OCI-LY3 (cell line): ENCODE results near the gene UQCRC1.

Source experiments
- EZH2phosphoT487 ChIP-seq: fragments of 200-600 bp; shearing (Covaris generic); IDR thresholded peaks from 2 replicates; pipeline ENCODE4 v1.6.1; 2018; ENCODE audit warnings: antibody characterized with exemption, mixed run types, low read depth
- TF ChIP-seq, protein P1 (sequence below): fragments of 200-600, 300-600 bp; sonication (generic); IDR thresholded peaks from 2 replicates; pipeline ENCODE4 v1.5.1; 2014; ENCODE audit warnings: antibody characterized with exemption, low read length, low read depth

GRCh38 chr3:48656841-48657281, 47.4 kb upstream of the UQCRC1 start:
- TF ChIP-seq, protein P1, sequence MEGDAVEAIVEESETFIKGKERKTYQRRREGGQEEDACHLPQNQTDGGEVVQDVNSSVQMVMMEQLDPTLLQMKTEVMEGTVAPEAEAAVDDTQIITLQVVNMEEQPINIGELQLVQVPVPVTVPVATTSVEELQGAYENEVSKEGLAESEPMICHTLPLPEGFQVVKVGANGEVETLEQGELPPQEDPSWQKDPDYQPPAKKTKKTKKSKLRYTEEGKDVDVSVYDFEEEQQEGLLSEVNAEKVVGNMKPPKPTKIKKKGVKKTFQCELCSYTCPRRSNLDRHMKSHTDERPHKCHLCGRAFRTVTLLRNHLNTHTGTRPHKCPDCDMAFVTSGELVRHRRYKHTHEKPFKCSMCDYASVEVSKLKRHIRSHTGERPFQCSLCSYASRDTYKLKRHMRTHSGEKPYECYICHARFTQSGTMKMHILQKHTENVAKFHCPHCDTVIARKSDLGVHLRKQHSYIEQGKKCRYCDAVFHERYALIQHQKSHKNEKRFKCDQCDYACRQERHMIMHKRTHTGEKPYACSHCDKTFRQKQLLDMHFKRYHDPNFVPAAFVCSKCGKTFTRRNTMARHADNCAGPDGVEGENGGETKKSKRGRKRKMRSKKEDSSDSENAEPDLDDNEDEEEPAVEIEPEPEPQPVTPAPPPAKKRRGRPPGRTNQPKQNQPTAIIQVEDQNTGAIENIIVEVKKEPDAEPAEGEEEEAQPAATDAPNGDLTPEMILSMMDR = no peak
- no peak for TF ChIP-seq EZH2phosphoT487
